ENCODE measurements around the gene NUBP2. TPM values are rescaled to one million over a fixed set of nuclear protein-coding genes. Genes with fewer than 3 reads are reported as not detected.

NUBP2 gene
- total RNA-seq, 1 experiment from 2014 or later, result 95.1 TPM

- H3K9me3 ChIP-seq (ENCODE audit: low read length), result no peaks in the 10 kb centered on the region
- H3K4me1 ChIP-seq (ENCODE audit: insufficient read depth, low read length), result peaks cover 5% of the 10 kb centered on the region; the same call in 1 of the 2 replicates
- H3K79me2 ChIP-seq (ENCODE audit: low read length), result peaks cover 15% of the 10 kb centered on the region
- POLR2A ChIA-PET (ENCODE audit: unreplicated experiment), result no interaction called here
- H3K9ac ChIP-seq (ENCODE audit: low read length), result no peak overlapping the region
- H3K4me2 ChIP-seq (ENCODE audit: low read length), result no peak overlapping the region
- CTCF ChIA-PET, result interaction anchor here (0.6 kb wide), 1 partner anchor 112 kb away, joined by 3 read pairs; no protein-coding TSS in a partner anchor
- no peak overlapping the region for H3K27ac ChIP-seq (ENCODE audit: low read length)
- H3K4me3 ChIP-seq (ENCODE audit: low read length), result no peak overlapping the region
- H3F3A ChIP-seq (ENCODE audit: low read length, unreplicated experiment), result no peaks in the 10 kb centered on the region
- no TSS peak for BruUV-seq (replicated peaks)
- no peaks in the 10 kb centered on the region for H4K20me1 ChIP-seq (ENCODE audit: low read length)
- H3K27me3 ChIP-seq (ENCODE audit: low read length), result no peaks in the 10 kb centered on the region
- no peaks in the 10 kb centered on the region for H3K9me2 ChIP-seq (replicated peaks; ENCODE audit: low read length)
- H3K36me3 ChIP-seq (ENCODE audit: low read depth, low read length), result peaks cover 4% of the 10 kb centered on the region; the same call in 1 of the 2 replicates
- intact Hi-C loops (cut with micrococcal nuclease), result no loop called here
- no peak for TF ChIP-seq EZH2 (IDR thresholded peaks at IDR 0.05; ENCODE audit: low read length, unreplicated experiment)
- no peak for TF ChIP-seq CTCF (conservative IDR thresholded peaks at IDR 0.05; ENCODE audit: low read depth, low read length)
- TF ChIP-seq EZH2phosphoT487 (IDR thresholded peaks at IDR 0.05; ENCODE audit: borderline replicate concordance, low read length), result no peak
- DNase-seq (no peak), ATAC-seq (no peak)
- H2AFZ ChIP-seq (ENCODE audit: low read length), result no peak overlapping the region
Observed at GRCh38 chr16:1820946-1821290, 38.2 kb downstream of the NUBP2 start.

DNA sequence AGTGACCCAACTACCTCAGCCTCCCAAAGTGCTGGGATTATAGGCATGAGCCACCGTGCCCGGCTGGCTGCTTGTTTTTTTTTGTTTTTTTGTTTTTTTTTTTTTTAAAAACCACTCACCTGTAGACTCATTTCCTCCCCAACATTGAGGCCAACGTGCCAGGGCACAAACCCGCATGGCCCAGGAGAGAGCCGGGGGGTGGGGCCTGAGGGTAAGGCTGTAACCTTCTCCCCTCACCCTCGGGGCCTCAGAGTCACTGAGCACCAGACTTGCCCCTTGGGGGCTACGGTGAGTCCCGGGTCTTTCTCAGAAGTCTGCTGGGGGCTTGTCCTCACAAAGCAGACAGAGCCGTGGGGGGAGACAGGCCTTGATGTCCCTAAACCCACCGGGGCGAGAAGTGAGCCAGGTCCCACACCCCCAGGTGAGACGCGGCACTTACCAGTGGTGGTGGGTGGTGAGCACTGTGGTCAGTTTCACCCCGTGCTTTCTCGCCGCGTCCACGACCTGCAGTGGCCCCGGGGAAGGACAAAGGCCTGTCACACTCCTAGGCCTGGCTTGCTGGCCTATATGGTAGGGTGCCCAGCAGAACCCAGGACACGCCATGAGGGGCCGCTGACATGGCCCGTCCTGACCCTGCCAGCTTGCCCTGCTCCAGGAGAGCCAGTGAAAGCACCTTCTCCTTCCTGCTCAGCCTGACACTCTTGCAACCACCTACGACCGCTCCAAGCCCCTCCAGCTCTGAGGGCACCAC is 39.3 kb downstream of the NUBP2 start:
- no peak overlapping the region for H3K27ac ChIP-seq (ENCODE audit: low read length)
- no peaks in the 10 kb centered on the region for H3F3A ChIP-seq (ENCODE audit: low read length, unreplicated experiment)
- no TSS peak for BruUV-seq (replicated peaks)
- no peaks in the 10 kb centered on the region for H3K27me3 ChIP-seq (ENCODE audit: low read length)
- ChIA-PET POLR2A (ENCODE audit: unreplicated experiment) (no interaction called here), CTCF (no interaction called here)
- peaks cover 5% of the 10 kb centered on the region; the same call in 1 of the 2 replicates for H3K4me1 ChIP-seq (ENCODE audit: insufficient read depth, low read length)
- H2AFZ ChIP-seq (ENCODE audit: low read length), result no peak overlapping the region
- no peak overlapping the region for H3K9ac ChIP-seq (ENCODE audit: low read length)
- no peaks in the 10 kb centered on the region for H3K36me3 ChIP-seq (ENCODE audit: low read depth, low read length)
- no peak for TF ChIP-seq CTCF (conservative IDR thresholded peaks at IDR 0.05; ENCODE audit: low read depth, low read length)
- no peak for TF ChIP-seq EZH2 (IDR thresholded peaks at IDR 0.05; ENCODE audit: low read length, unreplicated experiment)
- no peak for TF ChIP-seq EZH2phosphoT487 (IDR thresholded peaks at IDR 0.05; ENCODE audit: borderline replicate concordance, low read length)
- H3K9me3 ChIP-seq (ENCODE audit: low read length), result no peaks in the 10 kb centered on the region
- no peaks in the 10 kb centered on the region for H3K9me2 ChIP-seq (replicated peaks; ENCODE audit: low read length)
- H4K20me1 ChIP-seq (ENCODE audit: low read length), result no peaks in the 10 kb centered on the region
- H3K79me2 ChIP-seq (ENCODE audit: low read length), result peaks cover 15% of the 10 kb centered on the region
- ATAC-seq (no peak), DNase-seq (peak; percentile 22)
- H3K4me2 ChIP-seq (ENCODE audit: low read length), result peak overlapping the region; percentile 19; the same call in 1 of the 2 replicates
- no peak overlapping the region for H3K4me3 ChIP-seq (ENCODE audit: low read length)
- intact Hi-C loops (cut with micrococcal nuclease), result no loop called here

DNA sequence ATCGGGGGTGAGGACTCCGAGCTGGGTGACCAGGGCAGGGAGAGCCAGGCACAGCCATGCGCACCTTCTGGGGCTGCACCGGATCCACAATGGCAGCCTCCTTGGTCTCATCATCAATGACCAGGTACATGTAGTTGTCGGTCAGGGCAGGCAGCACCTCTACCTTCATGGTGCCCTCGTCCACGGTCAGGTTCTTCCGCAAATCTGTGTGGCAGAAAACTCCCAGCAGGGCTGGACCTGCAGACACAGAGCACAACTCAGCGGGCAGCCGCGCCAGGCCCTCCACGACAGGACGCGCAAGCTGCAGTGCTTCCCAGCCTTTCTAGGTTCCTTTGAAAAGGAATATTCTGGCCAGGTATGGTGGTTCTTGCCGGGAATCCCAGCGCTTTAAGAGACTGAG is 40.0 kb downstream of the NUBP2 start:
- Histone ChIP-seq H3K9me2 (replicated peaks; ENCODE audit: low read length) (no peaks in the 10 kb centered on the region), H3K27me3 (ENCODE audit: low read length) (no peaks in the 10 kb centered on the region), H3F3A (ENCODE audit: low read length, unreplicated experiment) (no peaks in the 10 kb centered on the region), H3K79me2 (ENCODE audit: low read length) (peaks cover 23% of the 10 kb centered on the region), H3K4me1 (ENCODE audit: insufficient read depth, low read length) (peaks cover 5% of the 10 kb centered on the region; the same call in 1 of the 2 replicates), H3K9ac (ENCODE audit: low read length) (no peak overlapping the region), H3K4me3 (ENCODE audit: low read length) (no peak overlapping the region), H3K27ac (ENCODE audit: low read length) (no peak overlapping the region), H3K9me3 (ENCODE audit: low read length) (no peaks in the 10 kb centered on the region), H3K4me2 (ENCODE audit: low read length) (no peak overlapping the region), H2AFZ (ENCODE audit: low read length) (no peak overlapping the region), H4K20me1 (ENCODE audit: low read length) (no peaks in the 10 kb centered on the region), H3K36me3 (ENCODE audit: low read depth, low read length) (no peaks in the 10 kb centered on the region)
- POLR2A ChIA-PET (ENCODE audit: unreplicated experiment), result no interaction called here
- no TSS peak for BruUV-seq (replicated peaks)
- TF ChIP-seq CTCF (conservative IDR thresholded peaks at IDR 0.05; ENCODE audit: low read depth, low read length) (no peak), EZH2phosphoT487 (IDR thresholded peaks at IDR 0.05; ENCODE audit: borderline replicate concordance, low read length) (no peak), EZH2 (IDR thresholded peaks at IDR 0.05; ENCODE audit: low read length, unreplicated experiment) (no peak)
- intact Hi-C loops (cut with micrococcal nuclease), result no loop called here
- no peak for DNase-seq
- no peak for ATAC-seq
- CTCF ChIA-PET, result no interaction called here

All from PC-3 (cell line).